GM10266 (cell line): ENCODE data around the gene KHDRBS1.
A peak's percentile ranks its signal among the peaks of the same experiment; 100 is the strongest.
"Not testable (repeated sequence)": the region's sequence is repeated elsewhere in the genome, so short reads cannot be mapped to it uniquely, and the experiment has no call there.

ENCODE experiments used
- DNase-seq: peaks from one replicate; pipeline ENCODE4 v3.0.0; 2012; ENCODE audit errors: extremely low spot score
- CTCF ChIP-seq: IDR thresholded peaks from 2 replicates; pipeline ENCODE4 v1.5.1; 2012; ENCODE audit warnings: mild to moderate bottlenecking, low read depth; ENCODE audit not compliant: control insufficient read depth, insufficient read depth; ENCODE audit errors: missing control alignments

The KHDRBS1 gene

GRCh38 chr1:32073299-32074229, 59.9 kb downstream of the KHDRBS1 start:
- no peak for DNase-seq
- peak; percentile 34 for TF ChIP-seq CTCF

GRCh38 chr1:32074841-32075240, 61.2 kb downstream of the KHDRBS1 start:
- no peak for DNase-seq
- no peak for TF ChIP-seq CTCF

GRCh38 chr1:32077451-32077850, 63.8 kb downstream of the KHDRBS1 start:
- TF ChIP-seq CTCF, result no peak
- DNase-seq, result no peak

- no peak for TF ChIP-seq CTCF
- DNase-seq, result no peak
Observed at GRCh38 chr1:32082022-32082421, 68.4 kb downstream of the KHDRBS1 start.

- not testable (repeated sequence) for DNase-seq
Observed at GRCh38 chr1:32086381-32086780, 72.7 kb downstream of the KHDRBS1 start.

- TF ChIP-seq CTCF, result no peak
- no peak for DNase-seq
Observed at GRCh38 chr1:32091176-32091575, 77.5 kb downstream of the KHDRBS1 start.

- TF ChIP-seq CTCF, result no peak
- no peak for DNase-seq
Observed at GRCh38 chr1:32091591-32091990, 77.9 kb downstream of the KHDRBS1 start.
